WTC11 (cell line): ENCODE results near the gene EVI5L. TPM values are rescaled to one million over a fixed set of nuclear protein-coding genes. Genes with fewer than 3 reads are reported as not detected.

Experiments
- AFF4 ChIP-seq: sonication (generic); formaldehyde crosslinking; IDR thresholded peaks from 2 replicates; pipeline ENCODE4 v1.8.1; 2023; ENCODE audit warnings: mild to moderate bottlenecking, missing genetic modification reagents, borderline replicate concordance
- ARID4B ChIP-seq: sonication (generic); formaldehyde crosslinking; IDR thresholded peaks from 2 replicates; pipeline ENCODE4 v1.8.0; 2023; ENCODE audit warnings: missing genetic modification reagents, mild to moderate bottlenecking, borderline replicate concordance
- ATF1 ChIP-seq: sonication (generic); formaldehyde crosslinking; IDR thresholded peaks from 2 replicates; pipeline ENCODE4 v1.8.1; 2023; ENCODE audit warnings: mild to moderate bottlenecking, moderate library complexity, missing genetic modification reagents
- ATF3 ChIP-seq: sonication (generic); formaldehyde crosslinking; conservative IDR thresholded peaks from 2 replicates; pipeline ENCODE4 v1.8.1; 2022; ENCODE audit warnings: mild to moderate bottlenecking, missing genetic modification reagents
- ETV6 ChIP-seq: sonication (generic); formaldehyde crosslinking; IDR thresholded peaks from 2 replicates; pipeline ENCODE4 v1.8.1; 2022; ENCODE audit warnings: mild to moderate bottlenecking, missing genetic modification reagents
- FOXJ3 ChIP-seq: sonication (generic); formaldehyde crosslinking; IDR thresholded peaks from 2 replicates; pipeline ENCODE4 v1.9.0; 2021; ENCODE audit warnings: missing genetic modification reagents, mild to moderate bottlenecking, borderline replicate concordance
- HMGA2 ChIP-seq: fragments of 250-450 bp; sonication (Bioruptor Pico); IDR thresholded peaks from 2 replicates; pipeline ENCODE4 v1.4.0; 2021; ENCODE audit warnings: mild to moderate bottlenecking, moderate library complexity
- NFATC4 ChIP-seq: fragments of 250-450 bp; sonication (Bioruptor Pico); IDR thresholded peaks from 2 replicates; pipeline ENCODE4 v1.9.0; 2021; ENCODE audit warnings: mild to moderate bottlenecking
- OVOL2 ChIP-seq: fragments of 250-450 bp; sonication (Bioruptor Pico); IDR thresholded peaks from 2 replicates; pipeline ENCODE4 v1.9.0; 2021; ENCODE audit warnings: mild to moderate bottlenecking, borderline replicate concordance
- PREB ChIP-seq: sonication (generic); formaldehyde crosslinking; IDR thresholded peaks from 2 replicates; pipeline ENCODE4 v1.8.1; 2022; ENCODE audit warnings: mild to moderate bottlenecking, missing genetic modification reagents, moderate library complexity, borderline replicate concordance
- SMAD4 ChIP-seq: sonication (generic); formaldehyde crosslinking; IDR thresholded peaks from 2 replicates; pipeline ENCODE4 v1.8.0; 2022; ENCODE audit warnings: mild to moderate bottlenecking, missing genetic modification reagents
- SP1 ChIP-seq: sonication (generic); formaldehyde crosslinking; conservative IDR thresholded peaks from 2 replicates; pipeline ENCODE4 v1.8.1; 2022; ENCODE audit warnings: missing genetic modification reagents
- ZBTB21 ChIP-seq: sonication (generic); formaldehyde crosslinking; IDR thresholded peaks from 2 replicates; pipeline ENCODE4 v1.8.1; 2023; ENCODE audit warnings: mild to moderate bottlenecking, missing genetic modification reagents, borderline replicate concordance
- ZNF121 ChIP-seq: sonication (generic); formaldehyde crosslinking; IDR thresholded peaks from 2 replicates; pipeline ENCODE4 v1.8.0; 2023; ENCODE audit warnings: missing genetic modification reagents
- ZNF219 ChIP-seq: sonication (generic); formaldehyde crosslinking; IDR thresholded peaks from 2 replicates; pipeline ENCODE4 v1.8.0; 2023; ENCODE audit warnings: missing genetic modification reagents, mild to moderate bottlenecking, borderline replicate concordance
- ZNF423 ChIP-seq: fragments of 250-450 bp; sonication (Bioruptor Pico); IDR thresholded peaks from 2 replicates; pipeline ENCODE4 v2.1.2; 2022; ENCODE audit warnings: mild to moderate bottlenecking, moderate library complexity
- total RNA-seq: library from RNA; stranded (reverse); gene quantifications from 3 replicates; pipeline ENCODE4 v1.2.3, GENCODE V29; 2021
- TF ChIP-seq, protein P1 (sequence below): fragments of 250-450 bp; sonication (Bioruptor Pico); IDR thresholded peaks from 2 replicates; pipeline ENCODE4 v1.9.0; 2021; ENCODE audit warnings: moderate library complexity, mild to moderate bottlenecking, inconsistent platforms, borderline replicate concordance
- TF ChIP-seq, protein P2 (sequence below): sonication (generic); formaldehyde crosslinking; IDR thresholded peaks from 2 replicates; pipeline ENCODE4 v1.8.0; 2022; ENCODE audit warnings: mild to moderate bottlenecking, missing genetic modification reagents
- TF ChIP-seq, protein P3 (sequence below): fragments of 250-450 bp; sonication (Bioruptor Pico); IDR thresholded peaks from 2 replicates; pipeline ENCODE4 v2.1.2; 2022; ENCODE audit warnings: mild to moderate bottlenecking, moderate library complexity
- TF ChIP-seq, protein P4 (sequence below): sonication (generic); formaldehyde crosslinking; IDR thresholded peaks from 2 replicates; pipeline ENCODE4 v1.8.0; 2022; ENCODE audit warnings: mild to moderate bottlenecking, missing genetic modification reagents
- TF ChIP-seq, protein P5 (sequence below): sonication (generic); formaldehyde crosslinking; IDR thresholded peaks from 2 replicates; pipeline ENCODE4 v1.8.0; 2023; ENCODE audit warnings: mild to moderate bottlenecking, missing genetic modification reagents

Gene EVI5L
- total RNA-seq, 1 experiment from 2014 or later, result 10.5 TPM

DNA sequence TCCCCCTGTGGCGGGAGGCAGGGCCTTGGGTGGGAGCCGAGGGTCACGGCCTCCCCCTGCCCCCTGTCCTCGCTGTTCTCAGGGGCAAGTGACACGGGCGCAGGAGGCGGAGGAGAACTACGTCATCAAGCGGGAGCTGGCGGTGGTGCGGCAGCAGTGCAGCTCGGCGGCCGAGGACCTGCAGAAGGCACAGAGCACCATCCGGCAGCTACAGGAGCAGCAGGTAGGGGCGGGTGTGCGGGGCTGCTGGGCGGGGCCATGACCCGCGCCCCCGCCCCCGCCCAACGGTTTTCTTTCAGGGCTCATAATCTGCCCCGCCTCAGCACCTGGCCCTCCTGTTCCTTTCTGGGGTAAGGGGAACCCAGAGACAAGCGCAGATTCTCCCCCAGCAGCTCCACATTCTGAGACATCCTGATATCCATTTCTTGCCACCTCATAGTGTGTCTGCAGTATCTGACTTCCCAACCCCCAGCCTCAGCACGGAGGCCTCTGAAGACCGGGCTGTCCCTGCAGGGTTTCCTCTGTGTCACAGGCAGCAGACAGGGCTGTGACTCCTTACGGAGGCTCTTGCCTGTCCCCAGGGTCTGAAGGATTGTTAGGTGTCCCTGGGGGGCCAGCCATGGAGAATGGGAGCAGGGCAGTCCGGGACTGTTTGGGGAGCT, 28.2 kb downstream of the EVI5L start (continued):
- no peak for TF ChIP-seq AFF4 (CRISPR knock-in tag)
- TF ChIP-seq SMAD4, result no peak
- TF ChIP-seq ZNF219 (CRISPR knock-in tag), result no peak
- TF ChIP-seq ARID4B (CRISPR knock-in tag), result 0 out of 2 replicates have a peak, but pooled peaks have one; percentile 34
- TF ChIP-seq NFATC4 (CRISPR knock-in tag), result no peak
- no peak for TF ChIP-seq PREB
- TF ChIP-seq HMGA2, result no peak
- TF ChIP-seq FOXJ3 (CRISPR knock-in tag), result no peak
- no peak for TF ChIP-seq ZNF121
- TF ChIP-seq, protein P1, sequence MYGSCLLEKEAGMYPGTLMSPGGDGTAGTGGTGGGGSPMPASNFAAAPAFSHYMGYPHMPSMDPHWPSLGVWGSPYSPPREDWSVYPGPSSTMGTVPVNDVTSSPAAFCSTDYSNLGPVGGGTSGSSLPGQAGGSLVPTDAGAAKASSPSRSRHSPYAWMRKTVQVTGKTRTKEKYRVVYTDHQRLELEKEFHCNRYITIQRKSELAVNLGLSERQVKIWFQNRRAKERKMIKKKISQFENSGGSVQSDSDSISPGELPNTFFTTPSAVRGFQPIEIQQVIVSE, result no peak
- TF ChIP-seq OVOL2 (CRISPR knock-in tag), result no peak
- no peak for TF ChIP-seq ZBTB21 (CRISPR knock-in tag)
- peak; percentile 39; the same call in 1 of the 2 replicates for TF ChIP-seq SP1 (CRISPR knock-in tag)
- TF ChIP-seq ETV6 (CRISPR knock-in tag), result no peak
- no peak for TF ChIP-seq ATF3 (CRISPR knock-in tag)
- TF ChIP-seq, protein P2, sequence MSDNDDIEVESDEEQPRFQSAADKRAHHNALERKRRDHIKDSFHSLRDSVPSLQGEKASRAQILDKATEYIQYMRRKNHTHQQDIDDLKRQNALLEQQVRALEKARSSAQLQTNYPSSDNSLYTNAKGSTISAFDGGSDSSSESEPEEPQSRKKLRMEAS (CRISPR knock-in tag), result peak; percentile 54; the same call in 1 of the 2 replicates
- no peak for TF ChIP-seq ZNF423 (CRISPR knock-in tag)
- TF ChIP-seq, protein P3, sequence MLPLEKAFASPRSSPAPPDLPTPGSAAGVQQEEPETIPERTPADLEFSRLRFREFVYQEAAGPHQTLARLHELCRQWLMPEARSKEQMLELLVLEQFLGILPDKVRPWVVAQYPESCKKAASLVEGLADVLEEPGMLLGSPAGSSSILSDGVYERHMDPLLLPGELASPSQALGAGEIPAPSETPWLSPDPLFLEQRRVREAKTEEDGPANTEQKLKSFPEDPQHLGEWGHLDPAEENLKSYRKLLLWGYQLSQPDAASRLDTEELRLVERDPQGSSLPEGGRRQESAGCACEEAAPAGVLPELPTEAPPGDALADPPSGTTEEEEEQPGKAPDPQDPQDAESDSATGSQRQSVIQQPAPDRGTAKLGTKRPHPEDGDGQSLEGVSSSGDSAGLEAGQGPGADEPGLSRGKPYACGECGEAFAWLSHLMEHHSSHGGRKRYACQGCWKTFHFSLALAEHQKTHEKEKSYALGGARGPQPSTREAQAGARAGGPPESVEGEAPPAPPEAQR, result no peak
- TF ChIP-seq, protein P4, sequence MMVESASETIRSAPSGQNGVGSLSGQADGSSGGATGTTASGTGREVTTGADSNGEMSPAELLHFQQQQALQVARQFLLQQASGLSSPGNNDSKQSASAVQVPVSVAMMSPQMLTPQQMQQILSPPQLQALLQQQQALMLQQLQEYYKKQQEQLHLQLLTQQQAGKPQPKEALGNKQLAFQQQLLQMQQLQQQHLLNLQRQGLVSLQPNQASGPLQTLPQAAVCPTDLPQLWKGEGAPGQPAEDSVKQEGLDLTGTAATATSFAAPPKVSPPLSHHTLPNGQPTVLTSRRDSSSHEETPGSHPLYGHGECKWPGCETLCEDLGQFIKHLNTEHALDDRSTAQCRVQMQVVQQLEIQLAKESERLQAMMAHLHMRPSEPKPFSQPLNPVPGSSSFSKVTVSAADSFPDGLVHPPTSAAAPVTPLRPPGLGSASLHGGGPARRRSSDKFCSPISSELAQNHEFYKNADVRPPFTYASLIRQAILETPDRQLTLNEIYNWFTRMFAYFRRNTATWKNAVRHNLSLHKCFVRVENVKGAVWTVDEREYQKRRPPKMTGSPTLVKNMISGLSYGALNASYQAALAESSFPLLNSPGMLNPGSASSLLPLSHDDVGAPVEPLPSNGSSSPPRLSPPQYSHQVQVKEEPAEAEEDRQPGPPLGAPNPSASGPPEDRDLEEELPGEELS (CRISPR knock-in tag), result 0 out of 2 replicates have a peak, but pooled peaks have one; percentile 19
- TF ChIP-seq, protein P5, sequence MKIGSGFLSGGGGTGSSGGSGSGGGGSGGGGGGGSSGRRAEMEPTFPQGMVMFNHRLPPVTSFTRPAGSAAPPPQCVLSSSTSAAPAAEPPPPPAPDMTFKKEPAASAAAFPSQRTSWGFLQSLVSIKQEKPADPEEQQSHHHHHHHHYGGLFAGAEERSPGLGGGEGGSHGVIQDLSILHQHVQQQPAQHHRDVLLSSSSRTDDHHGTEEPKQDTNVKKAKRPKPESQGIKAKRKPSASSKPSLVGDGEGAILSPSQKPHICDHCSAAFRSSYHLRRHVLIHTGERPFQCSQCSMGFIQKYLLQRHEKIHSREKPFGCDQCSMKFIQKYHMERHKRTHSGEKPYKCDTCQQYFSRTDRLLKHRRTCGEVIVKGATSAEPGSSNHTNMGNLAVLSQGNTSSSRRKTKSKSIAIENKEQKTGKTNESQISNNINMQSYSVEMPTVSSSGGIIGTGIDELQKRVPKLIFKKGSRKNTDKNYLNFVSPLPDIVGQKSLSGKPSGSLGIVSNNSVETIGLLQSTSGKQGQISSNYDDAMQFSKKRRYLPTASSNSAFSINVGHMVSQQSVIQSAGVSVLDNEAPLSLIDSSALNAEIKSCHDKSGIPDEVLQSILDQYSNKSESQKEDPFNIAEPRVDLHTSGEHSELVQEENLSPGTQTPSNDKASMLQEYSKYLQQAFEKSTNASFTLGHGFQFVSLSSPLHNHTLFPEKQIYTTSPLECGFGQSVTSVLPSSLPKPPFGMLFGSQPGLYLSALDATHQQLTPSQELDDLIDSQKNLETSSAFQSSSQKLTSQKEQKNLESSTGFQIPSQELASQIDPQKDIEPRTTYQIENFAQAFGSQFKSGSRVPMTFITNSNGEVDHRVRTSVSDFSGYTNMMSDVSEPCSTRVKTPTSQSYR, result no peak
- no peak for TF ChIP-seq ATF1
